GM21390 (cell line): Measurements from ENCODE around the gene ATXN10.
"Not testable (repeated sequence)": the region's sequence is repeated elsewhere in the genome, so short reads cannot be mapped to it uniquely, and the experiment has no call there.

Source experiments
- ATAC-seq: cut with Tn5 transposase; IDR thresholded peaks from one replicate; pipeline ENCODE4 v1.9.1; 2021; ENCODE audit not compliant: unreplicated experiment

Gene ATXN10

GRCh38 chr22:45642986-45643385 is 28.6 kb upstream of the ATXN10 start:
- no peak for ATAC-seq

- no peak for ATAC-seq
Measured at GRCh38 chr22:45644714-45645113, 26.9 kb upstream of the ATXN10 start.

GRCh38 chr22:45645150-45645525 is 26.5 kb upstream of the ATXN10 start:
- no peak for ATAC-seq

- no peak for ATAC-seq
Measured at GRCh38 chr22:45645526-45646414, 25.9 kb upstream of the ATXN10 start.

GRCh38 chr22:45647532-45648225 is 24.0 kb upstream of the ATXN10 start:
- ATAC-seq = no peak

GRCh38 chr22:45648301-45649117 is 23.1 kb upstream of the ATXN10 start:
- ATAC-seq = no peak

- no peak for ATAC-seq
Measured at GRCh38 chr22:45649809-45650208, 21.8 kb upstream of the ATXN10 start.

- ATAC-seq = no peak
Measured at GRCh38 chr22:45650721-45651120, 20.9 kb upstream of the ATXN10 start.

GRCh38 chr22:45651931-45652528 is 19.6 kb upstream of the ATXN10 start:
- ATAC-seq = no peak

- no peak for ATAC-seq
Measured at GRCh38 chr22:45656577-45656976, 15.1 kb upstream of the ATXN10 start.

- ATAC-seq = no peak
Measured at GRCh38 chr22:45657701-45658100, 13.9 kb upstream of the ATXN10 start.

GRCh38 chr22:45664136-45664646 is 7.4 kb upstream of the ATXN10 start:
- no peak for ATAC-seq

- ATAC-seq = no peak
Measured at GRCh38 chr22:45667486-45667885, 4.1 kb upstream of the ATXN10 start.

- ATAC-seq = not testable (repeated sequence)
Measured at GRCh38 chr22:45670363-45670762, 1.3 kb upstream of the ATXN10 start.

- ATAC-seq = no peak
Measured at GRCh38 chr22:45670981-45671782, 452 bp upstream of the ATXN10 start.

- ATAC-seq = peak; percentile 14
Measured at GRCh38 chr22:45672564-45673481, 1.2 kb downstream of the ATXN10 start.

- no peak for ATAC-seq
Measured at GRCh38 chr22:45673482-45674175, 2.0 kb downstream of the ATXN10 start.

- ATAC-seq = no peak
Measured at GRCh38 chr22:45676024-45676423, 4.4 kb downstream of the ATXN10 start.
